Transverse colon (tissue), 3 donors: ENCODE data around the gene EBF3.

Experiments used
- POLR2A ChIP-seq: fragments of 450-650 bp; IDR thresholded peaks from one replicate; pipeline ENCODE4 v1.6.1; 2016; ENCODE audit warnings: antibody characterized with exemption, mild to moderate bottlenecking, moderate library complexity
- TF ChIP-seq, protein P1 (sequence below), 5 experiments: fragments of 200-600 bp in 3 of 5; fragments of 450-650 bp in 2 of 5; sonication (generic) in 3 of 5; IDR thresholded peaks; 1 replicate in 2 of 5; 2 replicates in 3 of 5; pipeline ENCODE4 v1.5.1; 2016 to 2017; ENCODE audit warnings: antibody characterized with exemption in 5 of 5, inconsistent platforms in 3 of 5, mild to moderate bottlenecking in 2 of 5, moderate library complexity in 1 of 5

DNA sequence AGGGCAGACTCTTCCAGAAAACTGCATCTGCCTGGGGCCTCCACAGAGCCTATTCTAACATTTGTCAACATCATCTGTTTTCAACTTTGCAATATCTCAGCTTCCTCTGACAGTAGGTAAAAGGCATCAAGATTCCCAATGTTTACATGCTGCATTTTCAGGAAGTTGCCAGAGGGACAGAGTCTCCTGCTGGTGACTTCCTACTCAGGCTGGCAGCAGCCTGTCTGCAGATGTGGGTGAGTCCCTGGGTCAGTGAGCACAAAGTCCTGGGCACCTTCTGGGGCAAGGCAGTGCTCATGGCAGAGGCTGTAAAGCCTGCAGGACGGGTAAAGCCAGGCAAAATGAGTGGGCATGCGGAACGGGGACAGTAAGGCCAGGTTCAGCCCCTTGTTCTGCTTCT is 69.4 kb downstream of the EBF3 start:
- TF ChIP-seq, protein P1, sequence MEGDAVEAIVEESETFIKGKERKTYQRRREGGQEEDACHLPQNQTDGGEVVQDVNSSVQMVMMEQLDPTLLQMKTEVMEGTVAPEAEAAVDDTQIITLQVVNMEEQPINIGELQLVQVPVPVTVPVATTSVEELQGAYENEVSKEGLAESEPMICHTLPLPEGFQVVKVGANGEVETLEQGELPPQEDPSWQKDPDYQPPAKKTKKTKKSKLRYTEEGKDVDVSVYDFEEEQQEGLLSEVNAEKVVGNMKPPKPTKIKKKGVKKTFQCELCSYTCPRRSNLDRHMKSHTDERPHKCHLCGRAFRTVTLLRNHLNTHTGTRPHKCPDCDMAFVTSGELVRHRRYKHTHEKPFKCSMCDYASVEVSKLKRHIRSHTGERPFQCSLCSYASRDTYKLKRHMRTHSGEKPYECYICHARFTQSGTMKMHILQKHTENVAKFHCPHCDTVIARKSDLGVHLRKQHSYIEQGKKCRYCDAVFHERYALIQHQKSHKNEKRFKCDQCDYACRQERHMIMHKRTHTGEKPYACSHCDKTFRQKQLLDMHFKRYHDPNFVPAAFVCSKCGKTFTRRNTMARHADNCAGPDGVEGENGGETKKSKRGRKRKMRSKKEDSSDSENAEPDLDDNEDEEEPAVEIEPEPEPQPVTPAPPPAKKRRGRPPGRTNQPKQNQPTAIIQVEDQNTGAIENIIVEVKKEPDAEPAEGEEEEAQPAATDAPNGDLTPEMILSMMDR (IDR thresholded peaks at IDR 0.05), result no peak
- no peak for TF ChIP-seq POLR2A
